Mesendoderm (in vitro differentiated cells): ENCODE data around the gene TSC2.
"Not testable (repeated sequence)": the region's sequence is repeated elsewhere in the genome, so short reads cannot be mapped to it uniquely, and the experiment has no call there.

Experiments
- DNase-seq: peaks from one replicate; pipeline ENCODE4 v3.0.0; 2013
- H2AK5ac ChIP-seq: 2 replicates; pipeline ENCODE4 v1.6.1; 2013; ENCODE audit warnings: low read length, inconsistent platforms
- H2BK120ac ChIP-seq: 2 replicates; pipeline ENCODE4 v1.6.1; 2013; ENCODE audit warnings: low read depth, mild to moderate bottlenecking, low read length, moderate library complexity, mixed read lengths
- H2BK15ac ChIP-seq: replicated peaks from 2 replicates; pipeline ENCODE4 v1.6.1; 2013; ENCODE audit warnings: low read depth, mild to moderate bottlenecking, moderate library complexity
- H2BK5ac ChIP-seq: 2 replicates; pipeline ENCODE4 v1.6.1; 2013; ENCODE audit warnings: low read length, inconsistent platforms
- H3K18ac ChIP-seq: 2 replicates; pipeline ENCODE4 v1.6.1; 2013; ENCODE audit warnings: mild to moderate bottlenecking, low read length, mixed read lengths
- H3K23ac ChIP-seq: one replicate; pipeline ENCODE4 v1.6.1; 2013; ENCODE audit warnings: low read length
- H3K27ac ChIP-seq: 2 replicates; pipeline ENCODE4 v1.5.1; 2013; ENCODE audit warnings: low read depth, mild to moderate bottlenecking, inconsistent platforms, low read length, moderate library complexity
- H3K27me3 ChIP-seq: 2 replicates; pipeline ENCODE4 v1.6.1; 2013; ENCODE audit warnings: low read length, control low read depth, mild to moderate bottlenecking, inconsistent platforms; ENCODE audit not compliant: insufficient read depth, poor library complexity
- H3K36me3 ChIP-seq: 2 replicates; pipeline ENCODE4 v1.6.1; 2013; ENCODE audit warnings: low read length, inconsistent platforms; ENCODE audit not compliant: control insufficient read depth, insufficient read depth
- H3K4ac ChIP-seq: one replicate; pipeline ENCODE4 v1.6.1; 2013; ENCODE audit warnings: low read depth, mild to moderate bottlenecking, low read length, moderate library complexity
- H3K4me1 ChIP-seq: 2 replicates; pipeline ENCODE4 v1.6.1; 2013; ENCODE audit warnings: low read depth, low read length, inconsistent platforms; ENCODE audit not compliant: control insufficient read depth
- H3K4me2 ChIP-seq: 2 replicates; pipeline ENCODE4 v1.6.1; 2013; ENCODE audit warnings: low read length
- H3K4me3 ChIP-seq: 2 replicates; pipeline ENCODE4 v1.5.1; 2013; ENCODE audit warnings: mild to moderate bottlenecking, low read length
- H3K56ac ChIP-seq: one replicate; pipeline ENCODE4 v1.6.1; 2013; ENCODE audit warnings: low read length
- H3K79me1 ChIP-seq: 2 replicates; pipeline ENCODE4 v1.6.1; 2013; ENCODE audit warnings: low read length, inconsistent platforms
- H3K79me2 ChIP-seq: 2 replicates; pipeline ENCODE4 v1.6.1; 2013; ENCODE audit warnings: mild to moderate bottlenecking, low read length; ENCODE audit not compliant: control insufficient read depth, insufficient read depth
- H3K9ac ChIP-seq: 2 replicates; pipeline ENCODE4 v1.6.1; 2013; ENCODE audit warnings: low read length, inconsistent platforms
- H4K5ac ChIP-seq: one replicate; pipeline ENCODE4 v1.6.1; 2013; ENCODE audit warnings: low read length
- H4K8ac ChIP-seq: one replicate; pipeline ENCODE4 v1.6.1; 2013; ENCODE audit warnings: low read depth, mild to moderate bottlenecking, control low read depth, low read length, moderate library complexity
- WGBS: extraction: QIAGEN DNeasy Blood & Tissue Kit; methylation state at CpG from one replicate; pipeline ENCODE4 v1.1.7; 2013; ENCODE audit warnings: low lambda C conversion rate, missing lambda C conversion rate; ENCODE audit not compliant: insufficient coverage; ENCODE audit errors: extremely low coverage; 5-methylcytosine and 5-hydroxymethylcytosine counted together

Gene TSC2

GRCh38 chr16:2123706-2124376 is 76.1 kb downstream of the TSC2 start:
- not testable (repeated sequence) for H2AK5ac ChIP-seq, H3K9ac ChIP-seq, H2BK15ac ChIP-seq, H3K36me3 ChIP-seq, H3K4me3 ChIP-seq, DNase-seq, H3K4me2 ChIP-seq, H3K4me1 ChIP-seq, H4K8ac ChIP-seq, H4K5ac ChIP-seq, H3K79me2 ChIP-seq, H2BK120ac ChIP-seq, H3K79me1 ChIP-seq, H3K27me3 ChIP-seq, H2BK5ac ChIP-seq, H3K23ac ChIP-seq
- peak overlapping the region; percentile 49 for H3K56ac ChIP-seq
- peak overlapping the region; percentile 87 for H3K18ac ChIP-seq
- H3K4ac ChIP-seq: peak overlapping the region; percentile 2
- WGBS: no CpG with 5 or more reads among the region's 27 CpGs
- H3K27ac ChIP-seq: peak overlapping the region; percentile 94

DNA sequence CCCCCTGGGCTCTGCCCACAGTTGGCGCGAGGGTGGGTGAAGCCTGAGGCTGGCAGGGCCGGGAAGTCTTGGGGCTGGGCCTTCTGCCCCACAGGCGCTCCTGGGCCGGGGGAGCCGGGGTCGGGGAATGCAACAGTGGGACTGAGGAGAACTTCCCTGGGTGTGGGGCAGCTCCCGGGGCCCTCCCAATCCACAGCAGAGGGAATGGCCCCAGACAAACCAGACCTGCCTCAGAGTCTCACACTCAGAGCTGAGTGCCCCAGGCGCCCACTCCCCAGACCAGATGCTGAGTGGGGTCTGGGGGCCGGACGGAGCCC is 76.5 kb downstream of the TSC2 start:
- DNase-seq: peak; percentile 54
- WGBS: no CpG with 5 or more reads among the region's 11 CpGs
- H3K27ac ChIP-seq: peak overlapping the region; percentile 94
- not testable (repeated sequence) for H3K79me2 ChIP-seq, H2BK120ac ChIP-seq, H3K4me2 ChIP-seq, H3K4me3 ChIP-seq, H3K79me1 ChIP-seq, H4K5ac ChIP-seq, H2AK5ac ChIP-seq, H3K36me3 ChIP-seq, H3K23ac ChIP-seq, H3K4me1 ChIP-seq, H2BK5ac ChIP-seq, H2BK15ac ChIP-seq, H3K27me3 ChIP-seq
- H3K18ac ChIP-seq: peak overlapping the region; percentile 87
- peak overlapping the region; percentile 49 for H3K56ac ChIP-seq
- H3K9ac ChIP-seq: peak overlapping the region; percentile 47
- peak overlapping the region; percentile 59 for H4K8ac ChIP-seq
- peak overlapping the region; percentile 2 for H3K4ac ChIP-seq

DNA sequence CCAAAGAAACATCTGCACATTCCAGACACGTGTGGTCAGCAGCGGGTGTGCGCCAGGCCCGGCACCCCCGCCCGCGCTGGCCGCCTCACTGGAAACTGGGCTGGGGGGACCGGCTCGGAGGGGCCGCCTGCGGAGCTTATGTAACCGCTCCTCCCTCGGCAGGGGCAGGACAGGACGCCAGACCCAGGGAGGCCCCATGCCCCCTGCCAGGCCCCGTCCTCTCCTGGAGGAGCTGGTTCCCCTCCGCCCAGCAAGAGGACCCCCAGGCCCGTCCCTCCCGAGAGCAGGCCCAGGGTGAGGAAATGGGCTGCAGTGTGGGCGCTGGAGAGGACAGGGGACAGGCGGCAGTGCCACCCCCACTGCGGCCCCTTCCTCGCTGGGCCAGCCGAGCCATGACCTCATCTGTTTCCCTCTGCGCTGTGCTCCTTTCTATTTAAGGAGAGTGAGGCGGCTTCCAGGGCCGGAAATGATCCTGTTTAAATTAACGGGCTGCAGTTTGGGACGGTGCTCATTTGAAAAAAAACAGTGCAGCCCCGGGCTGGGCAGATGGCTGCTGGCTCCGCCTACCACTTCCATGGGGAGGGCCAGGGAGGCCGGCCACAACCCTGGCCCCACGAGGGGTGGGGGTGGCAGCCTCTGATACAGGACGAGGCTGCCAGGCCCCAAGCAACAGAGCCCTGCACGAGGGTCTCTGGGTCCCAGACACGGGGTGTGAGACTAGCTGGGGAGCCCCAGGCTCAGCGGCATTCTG is 77.1 kb downstream of the TSC2 start:
- peak overlapping the region; percentile 47 for H3K9ac ChIP-seq
- not testable (repeated sequence) for H3K79me1 ChIP-seq, H3K23ac ChIP-seq, H4K5ac ChIP-seq, H3K27me3 ChIP-seq, H3K4me2 ChIP-seq, H2BK15ac ChIP-seq, H3K79me2 ChIP-seq, H3K4me3 ChIP-seq, H3K4me1 ChIP-seq, H3K36me3 ChIP-seq, H2AK5ac ChIP-seq
- peak overlapping the region; percentile 59 for H4K8ac ChIP-seq
- peak overlapping the region; percentile 94 for H3K27ac ChIP-seq
- peak overlapping the region; percentile 64 for H3K4ac ChIP-seq
- H2BK120ac ChIP-seq: peak overlapping the region; percentile 7
- DNase-seq: peak; percentile 77
- no CpG with 5 or more reads among the region's 37 CpGs for WGBS
- H3K56ac ChIP-seq: peak overlapping the region; percentile 82
- H2BK5ac ChIP-seq: peak overlapping the region; percentile 9
- H3K18ac ChIP-seq: peak overlapping the region; percentile 87

GRCh38 chr16:2125609-2126008 is 77.8 kb downstream of the TSC2 start:
- H3K27ac ChIP-seq: peak overlapping the region; percentile 94
- not testable (repeated sequence) for H3K4ac ChIP-seq, H3K27me3 ChIP-seq, H2AK5ac ChIP-seq, H3K23ac ChIP-seq, H3K79me2 ChIP-seq, H3K36me3 ChIP-seq, H2BK15ac ChIP-seq, H3K4me3 ChIP-seq, H4K5ac ChIP-seq, H2BK5ac ChIP-seq, H2BK120ac ChIP-seq, H4K8ac ChIP-seq, H3K4me2 ChIP-seq, DNase-seq, H3K4me1 ChIP-seq, H3K79me1 ChIP-seq
- peak overlapping the region; percentile 28 for H3K9ac ChIP-seq
- peak overlapping the region; percentile 87 for H3K18ac ChIP-seq
- no CpG with 5 or more reads among the region's 11 CpGs for WGBS
- H3K56ac ChIP-seq: peak overlapping the region; percentile 82

GRCh38 chr16:2126161-2126743 is 78.5 kb downstream of the TSC2 start:
- H3K36me3 ChIP-seq, H2BK15ac ChIP-seq, H3K18ac ChIP-seq, H3K79me2 ChIP-seq, H3K27ac ChIP-seq, H3K23ac ChIP-seq, H3K27me3 ChIP-seq, H3K79me1 ChIP-seq, H3K9ac ChIP-seq, H4K5ac ChIP-seq, H3K4me2 ChIP-seq, H2AK5ac ChIP-seq, H3K4ac ChIP-seq, H3K4me1 ChIP-seq, DNase-seq, H2BK5ac ChIP-seq, H4K8ac ChIP-seq, H2BK120ac ChIP-seq, H3K4me3 ChIP-seq: not testable (repeated sequence)
- peak overlapping the region; percentile 56 for H3K56ac ChIP-seq
- WGBS: no CpG with 5 or more reads among the region's 21 CpGs
